Activated B cell treated with CpG ODN at 0.5 μM for 24 hours (primary cell): ENCODE measurements around the gene GALC. TPM values are rescaled to one million over a fixed set of nuclear protein-coding genes. Genes with fewer than 3 reads are reported as not detected.

Experiments
- ATAC-seq: fragments of 200-7000 bp; cut with Tn5 transposase; one replicate; pipeline ENCODE4 v1.10.0; 2021; ENCODE audit warnings: low read depth, mild to moderate bottlenecking, moderate library complexity
- CTCF ChIA-PET: fragments of 350-600 bp; sonication (Branson Sonifier 250); formaldehyde crosslinking; loops from one replicate; lab custom pipeline; 2021; ENCODE audit warnings: antibody characterized with exemption; lab: Charles Lee
- POLR2A ChIA-PET: fragments of 350-600 bp; sonication (Branson Sonifier 250); formaldehyde crosslinking; loops from one replicate; lab custom pipeline; 2021; ENCODE audit warnings: antibody characterized with exemption; lab: Charles Lee
- DNase-seq: peaks from one replicate; pipeline ENCODE4 v3.0.0; 2022
- H3K27ac Mint-ChIP-seq: one replicate; pipeline ENCODE4 v1.8.0; 2020; ENCODE audit warnings: mixed read lengths
- H3K27me3 Mint-ChIP-seq: one replicate; pipeline ENCODE4 v1.8.0; 2021; ENCODE audit warnings: mixed read lengths
- H3K36me3 Mint-ChIP-seq: one replicate; pipeline ENCODE4 v1.8.0; 2021; ENCODE audit warnings: low read depth, mixed read lengths
- H3K4me1 Mint-ChIP-seq: one replicate; pipeline ENCODE4 v1.8.0; 2021; ENCODE audit warnings: mixed read lengths
- H3K4me3 Mint-ChIP-seq: one replicate; pipeline ENCODE4 v1.8.0; 2020; ENCODE audit warnings: mild to moderate bottlenecking, mixed read lengths
- H3K9me3 Mint-ChIP-seq: one replicate; pipeline ENCODE4 v1.8.0; 2020; ENCODE audit warnings: mixed read lengths
- CTCF ChIP-seq: fragments of 200-600 bp; IDR thresholded peaks from one replicate; pipeline ENCODE4 v1.8.0; 2022; ENCODE audit warnings: antibody characterized with exemption, mild to moderate bottlenecking
- intact Hi-C: fragments of 100-400 bp; cut with micrococcal nuclease; formaldehyde crosslinking; loops from one replicate; pipeline ENCODE4 v1.15.1; 2024
- total RNA-seq: library from RNA; stranded (reverse); gene quantifications from 2 replicates; pipeline ENCODE4 v1.2.3, GENCODE V29; 2022

The GALC gene
- total RNA-seq, 1 donor from 2014 or later = 8.3 TPM

DNA sequence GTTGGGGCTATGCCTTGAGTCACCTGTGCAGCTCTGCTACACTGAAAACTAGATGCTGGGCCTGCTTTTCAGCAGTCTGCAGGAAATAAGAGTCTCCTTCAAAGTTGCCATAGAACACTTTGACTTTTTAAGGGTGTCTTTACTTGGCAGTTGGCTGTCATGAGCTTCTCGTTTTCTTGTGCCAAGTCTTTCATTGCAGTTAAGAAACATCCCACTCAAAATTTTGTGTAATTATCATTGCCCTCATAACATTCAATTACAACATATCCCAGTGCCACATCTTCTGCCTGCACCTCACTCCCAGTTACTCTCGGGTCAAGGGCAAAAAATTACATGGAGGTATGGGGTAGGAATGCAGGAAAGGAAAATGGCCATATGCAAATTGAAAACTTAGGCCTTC lies 41.1 kb upstream of the GALC start:
- intact Hi-C loops = no loop called here
- Mint-ChIP-seq H3K9me3 (no peaks in the 10 kb centered on the region), H3K36me3 (no peaks in the 10 kb centered on the region), H3K27me3 (no peaks in the 10 kb centered on the region), H3K4me1 (peaks cover 8% of the 10 kb centered on the region), H3K27ac (no peak overlapping the region), H3K4me3 (no peak overlapping the region)
- DNase-seq (no peak), ATAC-seq (no peak)
- CTCF ChIA-PET = no interaction called here
- TF ChIP-seq CTCF = no peak
- POLR2A ChIA-PET = no interaction called here

- Mint-ChIP-seq H3K27me3 (no peaks in the 10 kb centered on the region), H3K27ac (no peak overlapping the region), H3K4me3 (no peak overlapping the region), H3K4me1 (peaks cover 8% of the 10 kb centered on the region), H3K36me3 (no peaks in the 10 kb centered on the region), H3K9me3 (no peaks in the 10 kb centered on the region)
- CTCF ChIA-PET = no interaction called here
- POLR2A ChIA-PET = no interaction called here
- ATAC-seq = no peak
- intact Hi-C loops = no loop called here
- no peak for TF ChIP-seq CTCF
- no peak for DNase-seq
Observed at GRCh38 chr14:88032373-88032772, 39.4 kb upstream of the GALC start.

GRCh38 chr14:88030892-88031291 lies 37.9 kb upstream of the GALC start:
- H3K27ac Mint-ChIP-seq = no peak overlapping the region
- no peaks in the 10 kb centered on the region for H3K9me3 Mint-ChIP-seq
- TF ChIP-seq CTCF = no peak
- ChIA-PET POLR2A (no interaction called here), CTCF (interaction anchor here (0.8 kb wide), 1 partner anchor 17 kb away, joined by 3 read pairs; no protein-coding TSS in a partner anchor)
- no peaks in the 10 kb centered on the region for H3K27me3 Mint-ChIP-seq
- no peaks in the 10 kb centered on the region for H3K36me3 Mint-ChIP-seq
- no peak for DNase-seq
- H3K4me1 Mint-ChIP-seq = peaks cover 17% of the 10 kb centered on the region
- intact Hi-C loops = no loop called here
- no peak overlapping the region for H3K4me3 Mint-ChIP-seq
- no peak for ATAC-seq

- H3K4me3 Mint-ChIP-seq = no peak overlapping the region
- intact Hi-C loops = no loop called here
- no peaks in the 10 kb centered on the region for H3K9me3 Mint-ChIP-seq
- ChIA-PET POLR2A (no interaction called here), CTCF (interaction anchor here (0.8 kb wide), 1 partner anchor 16 kb away, joined by 3 read pairs; no protein-coding TSS in a partner anchor)
- no peak for ATAC-seq
- no peaks in the 10 kb centered on the region for H3K36me3 Mint-ChIP-seq
- no peak for TF ChIP-seq CTCF
- no peaks in the 10 kb centered on the region for H3K27me3 Mint-ChIP-seq
- H3K4me1 Mint-ChIP-seq = peaks cover 17% of the 10 kb centered on the region
- H3K27ac Mint-ChIP-seq = no peak overlapping the region
- no peak for DNase-seq
Observed at GRCh38 chr14:88030079-88030478, 37.1 kb upstream of the GALC start.

GRCh38 chr14:88029500-88029899 lies 36.5 kb upstream of the GALC start:
- ChIA-PET POLR2A (no interaction called here), CTCF (no interaction called here)
- ATAC-seq (no peak), DNase-seq (no peak)
- intact Hi-C loops = no loop called here
- Mint-ChIP-seq H3K9me3 (no peaks in the 10 kb centered on the region), H3K4me1 (peaks cover 21% of the 10 kb centered on the region), H3K4me3 (no peak overlapping the region), H3K27me3 (no peaks in the 10 kb centered on the region), H3K36me3 (no peaks in the 10 kb centered on the region), H3K27ac (no peak overlapping the region)
- TF ChIP-seq CTCF = no peak
